HPDE6-E6E7 (cell line): ENCODE measurements around the gene TMEM144.

Experiments used
- DNase-seq: peaks from one replicate; pipeline ENCODE4 v3.0.0; 2011; ENCODE audit warnings: missing footprints; ENCODE audit errors: extremely low spot score

TMEM144 gene

DNA sequence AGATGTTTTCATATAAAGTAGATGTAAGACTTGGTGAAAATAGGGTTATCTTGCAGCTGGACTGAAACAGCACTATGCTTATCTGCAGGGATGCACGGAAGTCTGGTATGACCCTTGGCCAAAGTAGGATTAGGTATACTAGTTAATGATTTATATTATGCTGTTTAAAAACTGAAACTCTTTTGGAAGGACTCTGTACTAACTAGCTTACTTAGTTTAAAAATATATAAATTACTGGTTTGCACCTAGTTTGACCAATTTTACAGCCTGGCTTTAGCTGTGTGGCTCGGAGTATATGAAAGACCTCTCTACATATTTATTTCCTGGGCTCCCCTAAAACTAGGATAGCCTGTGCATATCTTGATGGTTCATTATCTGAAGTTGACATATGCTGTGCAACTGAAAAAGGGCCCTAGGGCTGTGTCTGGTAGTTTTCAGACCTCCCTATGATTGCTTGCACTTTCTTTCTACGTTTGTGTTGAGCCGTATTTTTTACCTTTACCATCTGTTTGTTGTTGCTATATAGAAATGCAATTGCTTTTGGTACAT lies 89.2 kb downstream of the TMEM144 start:
- DNase-seq: no peak

DNA sequence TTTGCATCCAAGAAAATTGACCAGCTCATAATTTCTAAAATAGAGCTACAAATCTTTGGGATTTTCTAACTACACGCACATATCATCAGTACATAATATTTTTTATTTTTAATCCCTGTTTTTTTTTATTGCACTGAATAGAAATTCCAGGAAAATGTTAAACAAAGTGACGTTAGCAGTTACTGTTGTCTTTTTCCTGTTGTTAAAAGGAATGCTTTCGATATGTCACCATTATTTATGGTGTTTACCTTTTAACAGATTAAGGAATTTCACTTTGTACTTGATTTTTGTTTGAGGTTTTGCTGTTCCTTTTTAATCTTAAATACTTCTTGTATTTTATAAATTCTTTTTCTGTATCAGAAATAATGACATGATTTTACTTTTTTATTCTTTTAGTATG lies 89.7 kb downstream of the TMEM144 start:
- no peak for DNase-seq

DNA sequence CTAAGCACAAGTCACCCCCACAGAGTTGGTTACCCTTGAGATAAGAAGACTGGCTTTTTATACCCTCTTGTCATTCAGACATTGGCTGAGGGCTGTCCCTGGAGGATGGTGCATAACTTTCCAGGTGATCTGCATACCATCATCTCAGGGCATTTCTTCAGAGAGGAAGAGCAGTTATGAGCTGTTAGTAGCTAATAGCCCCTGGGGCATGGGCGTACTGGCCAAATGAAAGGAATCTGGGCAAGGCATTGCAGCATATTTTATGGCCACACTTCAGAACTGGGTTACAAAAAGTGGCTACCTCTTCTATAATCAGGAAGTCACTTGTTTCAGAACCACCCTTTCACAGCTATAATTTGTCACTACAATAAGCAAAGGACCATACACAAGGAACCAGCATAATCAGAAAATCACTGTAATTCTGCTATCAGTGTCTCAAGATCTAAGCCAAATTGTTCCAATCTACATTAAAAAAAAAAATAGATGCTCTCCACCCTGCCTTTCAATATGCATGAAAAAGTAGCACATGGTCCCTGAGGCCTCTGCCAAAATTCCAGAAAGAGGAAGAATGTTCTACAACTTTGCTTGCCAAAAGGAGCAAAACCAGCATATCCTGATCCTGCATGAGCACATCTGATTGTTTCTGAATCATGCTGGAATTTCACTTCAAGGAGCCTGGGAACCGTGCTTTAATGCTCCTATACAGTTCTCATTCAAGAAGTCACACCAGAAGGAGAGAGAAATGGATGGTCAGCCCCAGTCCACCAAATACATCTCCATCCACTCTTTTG lies 92.0 kb downstream of the TMEM144 start:
- peak; percentile 11 for DNase-seq

DNA sequence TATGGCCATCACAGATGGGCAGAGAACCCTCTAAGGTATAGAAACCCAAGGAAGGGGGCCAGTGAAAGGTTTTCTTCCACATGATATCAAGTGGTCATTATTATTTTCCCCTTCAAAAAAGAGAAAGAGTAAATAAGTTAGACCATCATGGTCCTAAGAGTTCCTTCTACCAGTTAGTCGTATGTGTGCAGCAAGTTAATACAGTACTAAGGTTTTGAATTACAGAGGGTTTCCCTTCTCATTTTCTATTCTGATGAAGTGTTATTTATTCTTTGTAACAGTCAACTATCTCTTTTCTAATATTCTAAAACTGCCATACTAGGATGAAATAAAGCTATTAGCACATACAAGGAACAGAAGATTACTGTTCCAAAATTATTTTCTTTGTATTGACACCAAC lies 94.4 kb downstream of the TMEM144 start:
- DNase-seq: no peak
